Fibroblast of villous mesenchyme (primary cell): ENCODE data around the gene SRP72. TPM values are rescaled to one million over a fixed set of nuclear protein-coding genes. Genes with fewer than 3 reads are reported as not detected.

Source experiments
- DNase-seq: peaks from one replicate; pipeline ENCODE4 v3.0.0-alpha.2; 2010; ENCODE audit warnings: low read depth
- H3K4me3 ChIP-seq: 2 replicates; pipeline ENCODE4 v1.5.1; 2011; ENCODE audit warnings: low read depth, mild to moderate bottlenecking, low read length
- total RNA-seq: library from RNA; depleted of rRNA; stranded (reverse); fragments of >200 nt; gene quantifications from 2 replicates; pipeline ENCODE4 v1.2.3, GENCODE V29; 2012
- TF ChIP-seq, protein P1 (sequence below): IDR thresholded peaks from 2 replicates; pipeline ENCODE4 v1.5.1; 2012; ENCODE audit warnings: low read depth, mild to moderate bottlenecking, low read length; ENCODE audit not compliant: insufficient read depth

SRP72 gene
- total RNA-seq, 1 donor = 93.3 TPM

DNA sequence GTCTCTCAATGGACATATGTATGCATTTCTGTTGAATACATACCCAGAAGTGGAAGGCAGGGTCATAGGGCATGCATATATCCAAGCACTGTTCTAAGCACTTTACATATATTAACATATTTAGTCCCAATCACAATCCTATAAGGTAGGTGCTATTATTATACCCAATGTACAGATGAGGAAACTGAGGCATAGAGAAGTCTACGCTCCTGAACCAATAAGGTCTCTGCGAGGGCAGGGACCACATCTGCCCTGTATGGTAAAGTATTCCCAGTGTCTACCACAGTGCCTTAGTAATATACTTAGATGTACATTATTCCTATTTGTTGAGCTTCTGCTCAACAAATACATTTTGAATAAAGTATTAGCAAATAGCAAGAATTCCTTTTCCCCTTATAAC lies 37.2 kb upstream of the SRP72 start:
- DNase-seq = no peak
- H3K4me3 ChIP-seq = no peak overlapping the region
- TF ChIP-seq, protein P1, sequence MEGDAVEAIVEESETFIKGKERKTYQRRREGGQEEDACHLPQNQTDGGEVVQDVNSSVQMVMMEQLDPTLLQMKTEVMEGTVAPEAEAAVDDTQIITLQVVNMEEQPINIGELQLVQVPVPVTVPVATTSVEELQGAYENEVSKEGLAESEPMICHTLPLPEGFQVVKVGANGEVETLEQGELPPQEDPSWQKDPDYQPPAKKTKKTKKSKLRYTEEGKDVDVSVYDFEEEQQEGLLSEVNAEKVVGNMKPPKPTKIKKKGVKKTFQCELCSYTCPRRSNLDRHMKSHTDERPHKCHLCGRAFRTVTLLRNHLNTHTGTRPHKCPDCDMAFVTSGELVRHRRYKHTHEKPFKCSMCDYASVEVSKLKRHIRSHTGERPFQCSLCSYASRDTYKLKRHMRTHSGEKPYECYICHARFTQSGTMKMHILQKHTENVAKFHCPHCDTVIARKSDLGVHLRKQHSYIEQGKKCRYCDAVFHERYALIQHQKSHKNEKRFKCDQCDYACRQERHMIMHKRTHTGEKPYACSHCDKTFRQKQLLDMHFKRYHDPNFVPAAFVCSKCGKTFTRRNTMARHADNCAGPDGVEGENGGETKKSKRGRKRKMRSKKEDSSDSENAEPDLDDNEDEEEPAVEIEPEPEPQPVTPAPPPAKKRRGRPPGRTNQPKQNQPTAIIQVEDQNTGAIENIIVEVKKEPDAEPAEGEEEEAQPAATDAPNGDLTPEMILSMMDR = no peak

DNA sequence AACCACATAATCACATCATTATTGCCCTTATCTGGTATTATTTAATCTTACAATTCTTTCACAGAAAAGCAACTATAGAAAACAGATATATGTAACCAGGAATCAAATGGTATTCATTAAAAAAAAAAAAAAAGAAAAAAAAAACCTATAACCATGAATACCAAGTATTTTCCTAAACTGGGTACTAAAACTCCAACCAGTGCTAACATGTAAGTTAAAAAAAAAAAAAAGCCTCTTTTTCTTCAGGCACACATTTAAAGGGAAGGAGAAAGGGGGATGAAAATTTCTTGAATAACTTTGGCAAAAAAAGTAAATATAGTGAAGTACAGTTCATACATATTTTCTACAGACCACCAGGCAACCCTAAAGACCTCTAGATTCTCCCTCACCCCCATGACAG lies 34.1 kb upstream of the SRP72 start:
- peak overlapping the region; percentile 91 for H3K4me3 ChIP-seq
- no peak for DNase-seq
- TF ChIP-seq, protein P1 = no peak

DNA sequence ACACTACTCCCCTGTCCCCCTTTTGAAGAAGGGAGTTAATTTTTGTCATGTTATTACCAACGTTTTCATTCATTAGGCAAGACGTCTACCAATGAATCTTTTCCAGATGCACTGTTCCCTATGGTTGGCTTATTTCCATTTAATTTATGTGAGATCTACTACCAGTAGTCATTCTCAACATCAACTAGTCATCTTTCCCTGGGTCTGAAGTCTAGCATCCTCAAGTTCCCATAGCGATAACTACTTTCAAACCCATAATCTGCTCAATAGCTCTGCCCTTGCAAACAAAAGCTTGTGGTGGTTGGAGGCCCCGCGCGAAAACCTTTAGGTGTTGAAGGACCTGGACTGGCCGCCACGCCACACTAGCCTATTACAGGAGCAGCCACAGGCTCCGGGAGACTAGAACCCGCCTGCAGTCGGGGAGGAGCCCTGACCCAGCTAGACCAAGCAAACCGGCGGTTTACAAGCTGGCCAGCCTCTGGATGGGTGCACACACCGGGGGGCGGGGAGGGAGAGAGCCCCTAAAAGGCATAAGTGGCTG lies 32.7 kb upstream of the SRP72 start:
- DNase-seq = peak; percentile 70
- H3K4me3 ChIP-seq = peak overlapping the region; percentile 91
- TF ChIP-seq, protein P1 = no peak

DNA sequence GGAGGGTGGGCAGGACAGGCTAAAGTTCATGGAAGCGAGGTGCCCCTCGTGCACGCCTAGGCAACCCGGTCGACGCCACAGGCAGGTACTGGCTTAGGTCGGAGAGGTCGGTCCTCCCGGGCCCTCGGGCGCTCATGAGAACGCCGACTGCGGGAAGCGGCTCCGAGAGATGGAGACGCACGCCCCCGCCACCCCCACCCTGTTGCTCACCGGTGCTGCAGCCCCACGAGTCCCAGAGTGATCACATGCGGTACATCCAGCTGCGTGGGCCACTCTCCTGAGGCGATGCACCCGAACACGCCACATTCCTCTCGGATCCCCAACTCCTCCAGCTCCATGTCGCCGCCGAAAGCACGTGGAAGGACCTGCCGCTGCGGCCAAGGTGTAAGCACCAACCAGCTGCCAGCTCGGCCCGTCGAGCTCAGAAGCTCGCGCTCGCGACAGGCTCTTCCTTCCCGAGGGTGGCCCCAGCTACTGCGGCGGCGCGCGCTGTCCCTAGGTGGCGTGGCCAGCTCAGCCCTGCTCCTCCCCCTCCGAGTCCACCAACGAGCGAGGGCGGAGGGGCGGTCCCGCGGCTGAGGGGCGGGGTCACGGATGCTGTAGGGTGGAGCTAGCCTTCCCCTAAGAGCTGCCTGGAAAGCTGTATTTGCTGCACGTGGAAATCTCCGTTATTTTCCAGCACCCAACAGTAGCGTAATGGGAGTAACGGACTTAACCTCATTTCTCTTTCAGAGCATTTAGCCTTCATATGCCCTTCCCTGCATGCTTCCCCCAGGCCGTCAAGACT lies 32.1 kb upstream of the SRP72 start, which contains the start of gene PPAT:
TSS of gene PPAT (minus strand) at position 476 of the 787 bp plus-strand sequence. CDS start at position 338, 138 bp downstream.
- peak; percentile 98 for DNase-seq
- H3K4me3 ChIP-seq = peak within 1 kb of the TSS; percentile 91
- TF ChIP-seq, protein P1 = peak; percentile 11

DNA sequence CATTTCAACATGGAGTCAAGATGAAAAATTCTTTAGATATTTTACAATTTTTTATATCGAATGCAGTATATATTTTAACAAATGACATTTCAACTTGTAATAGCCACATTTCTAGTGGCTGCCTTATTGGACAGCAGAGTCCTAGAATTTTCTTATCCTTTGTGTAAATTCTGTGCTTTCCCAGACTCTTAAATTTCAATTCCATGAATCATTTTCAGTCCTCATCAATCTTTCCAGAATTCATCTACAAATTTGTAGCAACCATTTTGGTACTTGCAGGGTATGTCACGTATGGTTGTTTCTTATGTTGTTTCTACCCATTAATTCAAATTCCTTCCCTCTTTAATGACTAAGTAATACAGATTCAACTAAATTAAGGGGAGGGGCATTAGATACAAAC lies 28.7 kb upstream of the SRP72 start:
- TF ChIP-seq, protein P1 = no peak
- DNase-seq = no peak
- H3K4me3 ChIP-seq = no peak overlapping the region

DNA sequence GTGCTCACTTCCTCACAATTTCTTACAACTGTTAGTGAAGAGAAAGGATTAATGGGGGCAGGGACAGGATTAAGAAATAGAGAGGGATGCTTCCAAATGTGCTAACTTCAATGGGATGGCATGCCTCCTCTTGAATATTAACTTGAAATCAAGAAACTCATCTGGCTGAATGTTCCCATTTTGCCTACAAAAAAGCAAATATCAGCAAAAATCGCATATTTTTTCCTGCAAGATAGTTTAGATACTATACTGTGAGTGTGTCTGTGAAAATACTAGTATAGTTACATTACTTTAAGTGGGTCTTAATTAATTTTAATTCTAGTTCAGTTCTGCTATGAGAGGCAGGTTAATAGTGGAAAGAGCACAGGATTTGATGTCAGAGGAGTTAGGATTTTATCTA lies 26.4 kb upstream of the SRP72 start:
- no peak overlapping the region for H3K4me3 ChIP-seq
- TF ChIP-seq, protein P1 = no peak
- DNase-seq = no peak
